ENCODE data around the gene CUEDC1.

The CUEDC1 gene

GRCh38 chr17:57874058-57874419 is 81.2 kb downstream of the CUEDC1 start:
- DNase-seq: no peak

DNA sequence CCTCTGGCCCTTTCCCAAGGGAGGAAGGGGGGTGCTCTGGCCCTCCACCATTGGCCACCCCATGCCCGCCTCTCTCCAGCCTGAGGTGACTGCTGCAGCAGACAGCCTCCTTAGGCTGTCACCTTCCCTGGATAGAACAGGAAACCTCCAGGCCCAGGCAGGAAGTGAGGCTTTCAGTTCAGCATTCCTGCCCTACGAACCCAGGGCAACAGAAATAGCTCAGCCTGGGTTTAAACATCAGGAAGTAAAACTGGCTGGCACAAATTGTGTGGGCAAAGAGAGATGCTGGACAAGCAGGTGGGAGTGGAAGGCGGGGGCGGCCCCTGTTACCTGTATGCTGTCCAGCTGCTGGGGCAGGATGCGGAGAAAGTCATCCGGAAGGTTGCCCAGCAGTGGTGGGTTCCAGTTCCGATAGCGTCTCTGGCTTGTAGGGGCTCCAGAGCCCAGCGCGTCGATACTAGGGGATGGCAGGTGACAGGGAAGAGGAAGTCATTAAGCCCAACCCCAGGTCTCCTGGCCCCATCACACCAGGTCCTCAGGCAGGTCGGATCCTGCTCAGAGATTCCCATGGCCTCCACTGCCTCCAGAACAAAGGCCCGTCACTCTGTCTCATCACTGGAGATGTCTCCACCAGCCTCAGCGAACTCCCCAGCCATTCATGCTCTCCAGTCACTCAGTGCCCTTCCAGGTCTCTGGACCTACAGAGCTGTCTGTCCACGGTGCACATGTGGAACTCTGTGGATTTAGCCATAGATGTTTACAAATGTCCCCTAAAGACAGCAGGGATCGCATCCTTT is 81.8 kb downstream of the CUEDC1 start:
- DNase-seq: no peak

GRCh38 chr17:57872536-57872935 is 82.7 kb downstream of the CUEDC1 start:
- no peak for DNase-seq

DNA sequence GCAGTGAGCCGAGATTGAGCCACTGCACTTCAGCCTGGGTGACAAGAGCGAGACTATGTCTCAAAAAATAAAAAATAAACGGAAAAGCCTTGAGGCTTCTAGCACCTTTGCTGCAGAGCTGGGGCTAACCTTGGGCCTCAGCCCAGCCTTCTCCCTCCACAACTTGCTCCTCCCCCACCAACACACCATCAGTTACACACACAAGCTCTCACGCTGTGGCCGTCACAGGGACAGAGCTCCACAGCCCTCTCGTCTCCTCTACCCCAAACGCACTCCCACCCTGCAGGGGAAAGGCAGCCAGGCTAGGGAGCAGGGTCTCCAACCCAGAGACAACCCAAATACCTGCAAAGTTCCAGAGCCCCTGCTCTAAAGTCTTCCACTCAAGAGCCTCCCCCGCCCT is 83.3 kb downstream of the CUEDC1 start:
- no peak for DNase-seq

GRCh38 chr17:57871155-57871554 is 84.1 kb downstream of the CUEDC1 start:
- DNase-seq: no peak

- DNase-seq: peak; percentile 72
Observed at GRCh38 chr17:57870283-57870635, 85.0 kb downstream of the CUEDC1 start.

DNA sequence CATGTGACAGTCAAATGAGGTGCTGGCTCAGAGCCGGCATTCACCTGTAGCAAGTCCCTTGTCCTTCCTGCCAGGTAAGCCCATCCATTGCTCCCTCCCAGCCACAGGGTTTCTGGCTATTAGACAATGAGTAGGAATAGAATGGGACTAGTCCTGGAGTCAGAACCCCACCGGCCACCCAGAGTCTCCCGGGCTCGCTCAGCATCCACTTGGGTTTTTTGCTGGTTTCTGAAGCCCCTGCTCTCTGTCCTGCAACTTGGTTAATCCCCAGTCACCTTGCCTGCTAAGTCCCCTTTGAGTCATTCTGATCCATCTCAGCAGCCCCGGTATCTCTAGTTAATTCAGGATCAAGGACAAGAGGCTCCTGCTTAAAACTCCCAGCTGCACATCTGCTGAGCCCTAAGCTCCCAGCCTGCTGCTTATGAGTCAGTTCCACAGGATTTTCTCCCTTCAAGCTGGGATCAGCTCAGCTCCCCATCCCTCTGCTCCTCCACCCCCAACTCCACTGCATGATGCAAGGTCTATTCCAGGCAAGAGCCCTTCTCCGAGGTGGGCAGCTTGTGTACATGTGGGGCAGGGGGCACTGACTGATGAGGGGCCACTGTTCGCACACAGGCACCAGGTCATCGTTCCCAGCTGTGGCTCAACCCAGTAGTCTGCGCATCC is 85.5 kb downstream of the CUEDC1 start:
- peak; percentile 96 for DNase-seq

DNA sequence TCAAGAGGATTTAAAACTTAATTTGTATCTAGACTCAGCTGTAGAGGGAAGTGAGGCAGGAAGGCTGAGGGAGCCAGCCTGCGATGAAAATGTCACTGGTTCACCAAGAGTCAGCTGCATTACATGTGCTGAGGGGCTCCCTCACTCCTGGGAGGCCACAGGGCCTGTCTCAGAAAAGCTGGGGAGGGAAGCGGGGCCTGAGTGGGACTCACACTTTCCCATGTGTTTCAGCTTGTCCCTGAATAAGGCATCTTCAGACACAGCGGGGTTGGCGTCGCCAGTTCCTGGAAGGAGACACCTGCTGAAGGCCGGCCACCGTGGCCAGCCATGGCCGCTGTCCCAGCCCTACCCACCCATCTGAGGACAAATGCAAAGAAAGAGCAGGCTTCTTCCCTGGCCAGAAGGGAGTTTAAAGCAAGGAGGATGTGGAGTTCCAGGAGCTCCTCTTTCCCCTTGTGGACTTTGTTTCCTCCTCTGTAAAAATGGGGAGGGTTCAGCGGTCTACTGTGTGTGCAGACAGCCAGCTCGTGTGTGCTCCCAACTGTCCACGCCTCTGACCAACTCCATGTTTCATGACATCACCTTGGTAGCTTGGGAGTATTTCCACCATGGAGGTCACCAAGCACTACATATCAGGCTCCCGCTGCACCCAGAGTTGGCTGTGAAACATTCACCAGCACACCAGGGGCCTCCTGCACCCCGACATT is 86.1 kb downstream of the CUEDC1 start:
- no peak for DNase-seq

GRCh38 chr17:57868007-57868909 is 87.0 kb downstream of the CUEDC1 start:
- peak; percentile 94 for DNase-seq

GRCh38 chr17:57867126-57867525 is 88.1 kb downstream of the CUEDC1 start:
- no peak for DNase-seq

- DNase-seq: no peak
Observed at GRCh38 chr17:57866723-57867122, 88.5 kb downstream of the CUEDC1 start.

DNA sequence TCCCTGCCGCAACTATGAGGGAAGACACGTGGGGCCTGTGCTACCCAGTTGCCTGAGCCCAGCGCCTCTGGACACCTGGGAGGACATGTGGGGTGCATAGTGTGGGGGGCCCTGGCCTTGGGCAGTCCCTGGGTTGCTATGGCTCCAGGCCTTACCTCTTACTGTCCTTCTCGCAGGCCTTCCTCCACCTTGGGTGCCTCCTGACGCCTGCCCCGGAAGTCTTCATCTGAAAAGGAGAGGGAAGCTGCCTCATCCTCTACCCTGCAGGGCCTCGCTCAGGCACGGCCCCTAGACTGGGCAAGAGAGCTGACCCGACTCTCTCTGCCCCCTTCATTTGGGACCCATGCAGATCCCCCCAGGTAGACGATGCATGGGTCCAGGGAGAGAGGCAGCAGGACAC is 88.9 kb downstream of the CUEDC1 start:
- DNase-seq: no peak

DNA sequence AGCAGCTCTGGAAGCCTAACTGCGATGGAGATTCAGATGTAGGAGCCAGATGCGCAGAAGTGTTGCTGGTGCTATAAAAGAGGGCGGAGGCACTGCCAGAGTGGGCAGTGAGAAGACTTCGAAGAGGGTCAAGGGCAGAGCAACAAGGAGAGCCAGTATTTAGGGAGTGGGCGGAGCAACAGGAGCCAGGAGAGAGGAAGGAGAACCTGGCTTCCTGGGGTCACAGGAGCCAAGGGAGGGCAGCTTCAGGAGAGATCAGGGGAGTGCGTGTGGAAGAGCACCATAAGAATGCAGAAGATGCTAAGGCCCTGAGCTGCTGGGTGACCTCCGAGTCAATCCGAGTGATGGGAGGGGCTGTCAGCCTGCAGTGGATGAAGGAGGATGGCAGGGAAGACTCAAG is 90.9 kb downstream of the CUEDC1 start:
- no peak for DNase-seq

- DNase-seq: no peak
Observed at GRCh38 chr17:57862694-57863667, 92.2 kb downstream of the CUEDC1 start.

- DNase-seq: peak; percentile 72
Observed at GRCh38 chr17:57861790-57862693, 93.2 kb downstream of the CUEDC1 start.

- peak; percentile 45 for DNase-seq
Observed at GRCh38 chr17:57861000-57861789, 94.0 kb downstream of the CUEDC1 start.

- DNase-seq: no peak
Observed at GRCh38 chr17:57860414-57860999, 94.7 kb downstream of the CUEDC1 start.

GRCh38 chr17:57859601-57860413 is 95.4 kb downstream of the CUEDC1 start:
- no peak for DNase-seq
